Testis (tissue), 3 donors: ENCODE data around the gene ZEB2. TPM values are rescaled to one million over a fixed set of nuclear protein-coding genes. Genes with fewer than 3 reads are reported as not detected.
A peak's percentile ranks its signal among the peaks of the same experiment; 100 is the strongest.

Experiments
- DNase-seq: peaks from one replicate; pipeline ENCODE4 v3.0.0-alpha.2; 2019
- H3K27ac ChIP-seq, 2 donors: fragments of 200-600 bp; sonication (generic); one replicate each; pipeline ENCODE4 v1.5.1; 2019
- H3K27me3 ChIP-seq: fragments of 200-600 bp; sonication (generic); one replicate; pipeline ENCODE4 v1.5.1; 2019
- H3K36me3 ChIP-seq: fragments of 200-600 bp; sonication (generic); one replicate; pipeline ENCODE4 v1.5.1; 2017; ENCODE audit warnings: low read depth; ENCODE audit errors: missing control alignments
- H3K4me1 ChIP-seq: fragments of 200-600 bp; sonication (generic); one replicate; pipeline ENCODE4 v1.5.1; 2019
- H3K4me3 ChIP-seq, 2 donors: fragments of 200-600 bp; sonication (generic); one replicate each; pipeline ENCODE4 v1.5.1; 2017 to 2019
- H3K9me3 ChIP-seq: fragments of 200-600 bp; sonication (generic); one replicate; pipeline ENCODE4 v1.5.1; 2017
- CTCF ChIP-seq, 3 experiments: fragments of 450-650 bp in 2 of 3; fragments of 200-600 bp in 1 of 3; sonication (generic) in 1 of 3; IDR thresholded peaks; one replicate each; pipeline ENCODE4 v1.5.1; 2016 to 2019; ENCODE audit warnings: antibody characterized with exemption in 3 of 3, mild to moderate bottlenecking in 2 of 3, moderate library complexity in 1 of 3
- POLR2A ChIP-seq: fragments of 450-650 bp; IDR thresholded peaks from one replicate; pipeline ENCODE4 v1.6.1; 2017; ENCODE audit warnings: antibody characterized with exemption, mild to moderate bottlenecking, moderate library complexity
- WGBS, 2 donors: methylation state at CpG; one replicate each; pipeline ENCODE4 v1.1.5; 2018; 5-methylcytosine and 5-hydroxymethylcytosine counted together
- intact Hi-C: fragments of 100-400 bp; cut with DNase I; formaldehyde crosslinking; loops from one replicate; pipeline ENCODE4 v1.15.1; 2023; ENCODE audit warnings: low total_unique reads
- polyA plus RNA-seq: library from polyadenylated mRNA; stranded (reverse); fragments of 350-450 nt; fragmentation: Illumina TruSeq; extraction: RNeasy Lipid Tissue Mini Kit (QIAGEN cat#74804); gene quantifications from one replicate; pipeline ENCODE4 v1.2.3, GENCODE V29; 2014; ENCODE audit warnings: low read depth, low replicate concordance; ENCODE audit not compliant: insufficient read depth
- total RNA-seq, 2 donors: library from RNA; depleted of rRNA; stranded (reverse); fragments of >200 nt; gene quantifications; one replicate each; pipeline ENCODE4 v1.2.3, GENCODE V29; 2016

Gene ZEB2
- total and polyA plus RNA-seq, 3 donors from 2014 or later = 38.7 to 96.4 (median 87.8) TPM

- no peaks in the 10 kb centered on the region for H3K9me3 ChIP-seq
- intact Hi-C loops = no loop called here
- H3K27me3 ChIP-seq = no peaks in the 10 kb centered on the region
- DNase-seq = no peak
- H3K36me3 ChIP-seq = no peaks in the 10 kb centered on the region
- H3K4me3 ChIP-seq = no peak overlapping the region
- TF ChIP-seq POLR2A = no peak
- TF ChIP-seq CTCF (IDR thresholded peaks at IDR 0.05) = no peak
- 60 to 70% methylated on average over 7 of the region's 7 CpGs for WGBS, 2 donors
- peaks cover 42% of the 10 kb centered on the region for H3K4me1 ChIP-seq
- H3K27ac ChIP-seq = peak overlapping the region; percentile 29 to 99
Measured at GRCh38 chr2:144502369-144502768, 17.6 kb downstream of the ZEB2 start.

GRCh38 chr2:144501627-144502026 lies 18.3 kb downstream of the ZEB2 start:
- intact Hi-C loops = no loop called here
- Histone ChIP-seq H3K4me3 (no peak overlapping the region), H3K36me3 (no peaks in the 10 kb centered on the region), H3K27ac (peak overlapping the region in 1 of 2 donors; percentile 99), H3K9me3 (no peaks in the 10 kb centered on the region), H3K27me3 (no peaks in the 10 kb centered on the region), H3K4me1 (peaks cover 40% of the 10 kb centered on the region)
- 75 to 86% methylated on average over 1 of the region's 1 CpG for WGBS, 2 donors
- DNase-seq = no peak
- no peak for TF ChIP-seq POLR2A
- no peak for TF ChIP-seq CTCF (IDR thresholded peaks at IDR 0.05)

DNA sequence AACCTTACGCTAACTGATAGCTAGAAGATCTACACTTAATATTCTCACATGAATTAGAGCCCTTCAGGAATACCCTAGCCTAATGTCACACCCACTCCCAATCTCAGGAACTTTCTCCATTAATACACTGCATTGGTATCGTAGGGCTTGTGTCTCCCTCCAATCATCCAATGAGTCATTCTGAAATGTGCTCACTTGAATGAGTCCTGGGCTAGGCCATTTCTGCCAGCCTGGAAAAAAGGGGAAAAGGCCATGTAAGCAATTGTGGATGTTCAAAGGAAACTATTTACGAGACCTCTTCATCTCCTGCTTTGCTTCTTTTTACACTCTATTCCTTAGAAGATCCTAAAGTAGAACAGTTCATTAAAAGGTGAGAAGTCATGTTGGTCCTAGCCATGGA lies 18.8 kb downstream of the ZEB2 start:
- no peak for DNase-seq
- TF ChIP-seq POLR2A = no peak
- no peak for TF ChIP-seq CTCF (IDR thresholded peaks at IDR 0.05)
- intact Hi-C loops = no loop called here

GRCh38 chr2:144500563-144500962 lies 19.4 kb downstream of the ZEB2 start:
- Histone ChIP-seq H3K4me1 (peaks cover 45% of the 10 kb centered on the region), H3K36me3 (no peaks in the 10 kb centered on the region), H3K4me3 (no peak overlapping the region), H3K9me3 (no peaks in the 10 kb centered on the region), H3K27me3 (no peaks in the 10 kb centered on the region), H3K27ac (no peak overlapping the region)
- intact Hi-C loops = no loop called here
- no peak for DNase-seq
- TF ChIP-seq POLR2A (no peak), CTCF (IDR thresholded peaks at IDR 0.05) (no peak)
- WGBS, 2 donors = 80 to 84% methylated on average over 2 of the region's 2 CpGs

More for the DNA sequence above, 18.8 kb downstream of the ZEB2 start:
- H3K27me3 ChIP-seq = no peaks in the 10 kb centered on the region
- peak overlapping the region in 1 of 2 donors; percentile 99 for H3K27ac ChIP-seq
- no peak overlapping the region for H3K4me3 ChIP-seq
- no peaks in the 10 kb centered on the region for H3K36me3 ChIP-seq
- no peaks in the 10 kb centered on the region for H3K9me3 ChIP-seq
- H3K4me1 ChIP-seq = peaks cover 45% of the 10 kb centered on the region
- 83 to 90% methylated on average over 3 of the region's 3 CpGs for WGBS, 2 donors

GRCh38 chr2:144498277-144498676 lies 21.6 kb downstream of the ZEB2 start:
- H3K36me3 ChIP-seq = no peaks in the 10 kb centered on the region
- no peaks in the 10 kb centered on the region for H3K9me3 ChIP-seq
- no peak for DNase-seq
- intact Hi-C loops = no loop called here
- H3K27ac ChIP-seq = peak overlapping the region in 1 of 2 donors; percentile 33
- no peak for TF ChIP-seq POLR2A
- no peak for TF ChIP-seq CTCF (IDR thresholded peaks at IDR 0.05)
- no peak overlapping the region for H3K4me3 ChIP-seq
- H3K4me1 ChIP-seq = peaks cover 42% of the 10 kb centered on the region
- H3K27me3 ChIP-seq = no peaks in the 10 kb centered on the region
- 79 to 82% methylated on average over 7 of the region's 7 CpGs for WGBS, 2 donors
